ENCODE data around the gene MRNIP. TPM values are rescaled to one million over a fixed set of nuclear protein-coding genes. Genes with fewer than 3 reads are reported as not detected.

The MRNIP gene
- polyA plus RNA-seq, 1 donor (not counting 4 experiments of a cell fraction or from before 2014, with no cell fraction given) = 14.9 TPM

- DNase-seq (ENCODE audit: low read depth, low spot score) = no peak
- Histone ChIP-seq H3K4me1 (ENCODE audit: control insufficient read depth, extremely low read depth, insufficient read depth, low read length) (no peaks in the 10 kb centered on the region), H3K36me3 (ENCODE audit: control insufficient read depth in 2 of 2, extremely low read depth in 1 of 2, insufficient read depth in 2 of 2, low read length in 2 of 2) (peaks cover 58 to 71% of the 10 kb centered on the region in 2 experiments), H3K27me3 (ENCODE audit: control insufficient read depth, extremely low read depth, insufficient read depth, low read length) (no peaks in the 10 kb centered on the region), H3K9ac (ENCODE audit: control insufficient read depth, extremely low read depth, insufficient read depth, low read length) (no peak overlapping the region), H3K27ac (ENCODE audit: control insufficient read depth, insufficient read depth, low read length) (no peak overlapping the region), H3K4me2 (ENCODE audit: control insufficient read depth, extremely low read depth, insufficient read depth, low read depth, low read length) (no peak overlapping the region), H3K79me2 (ENCODE audit: control insufficient read depth, insufficient read depth, low read length) (no peaks in the 10 kb centered on the region), H2AFZ (ENCODE audit: control insufficient read depth, low read length) (no peak overlapping the region), H3K9me3 (ENCODE audit: control insufficient read depth, low read depth, low read length) (no peaks in the 10 kb centered on the region), H3K4me3 (ENCODE audit: control insufficient read depth in 2 of 3, extremely low read depth in 1 of 3, insufficient read depth in 2 of 3, low read depth in 1 of 3, low read length in 3 of 3) (no peak overlapping the region), H3K9me1 (ENCODE audit: control insufficient read depth, extremely low read depth, insufficient read depth, low read length) (no peaks in the 10 kb centered on the region), H4K20me1 (ENCODE audit: control insufficient read depth, extremely low read depth, insufficient read depth, low read length) (no peaks in the 10 kb centered on the region)
- dilution Hi-C loops (cut with MboI; ENCODE audit: extremely low pct_ligation_motif_present, low sequenced_read_pairs) = no loop called here
- no peak for FAIRE-seq
- TF ChIP-seq, protein P1, sequence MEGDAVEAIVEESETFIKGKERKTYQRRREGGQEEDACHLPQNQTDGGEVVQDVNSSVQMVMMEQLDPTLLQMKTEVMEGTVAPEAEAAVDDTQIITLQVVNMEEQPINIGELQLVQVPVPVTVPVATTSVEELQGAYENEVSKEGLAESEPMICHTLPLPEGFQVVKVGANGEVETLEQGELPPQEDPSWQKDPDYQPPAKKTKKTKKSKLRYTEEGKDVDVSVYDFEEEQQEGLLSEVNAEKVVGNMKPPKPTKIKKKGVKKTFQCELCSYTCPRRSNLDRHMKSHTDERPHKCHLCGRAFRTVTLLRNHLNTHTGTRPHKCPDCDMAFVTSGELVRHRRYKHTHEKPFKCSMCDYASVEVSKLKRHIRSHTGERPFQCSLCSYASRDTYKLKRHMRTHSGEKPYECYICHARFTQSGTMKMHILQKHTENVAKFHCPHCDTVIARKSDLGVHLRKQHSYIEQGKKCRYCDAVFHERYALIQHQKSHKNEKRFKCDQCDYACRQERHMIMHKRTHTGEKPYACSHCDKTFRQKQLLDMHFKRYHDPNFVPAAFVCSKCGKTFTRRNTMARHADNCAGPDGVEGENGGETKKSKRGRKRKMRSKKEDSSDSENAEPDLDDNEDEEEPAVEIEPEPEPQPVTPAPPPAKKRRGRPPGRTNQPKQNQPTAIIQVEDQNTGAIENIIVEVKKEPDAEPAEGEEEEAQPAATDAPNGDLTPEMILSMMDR (optimal IDR thresholded peaks at IDR 0.05 in 1 of 3, IDR thresholded peaks at IDR 0.05 in 1 of 3, conservative IDR thresholded peaks at IDR 0.05 in 1 of 3; ENCODE audit: extremely low read depth in 1 of 3, insufficient read depth in 2 of 3, low read length in 3 of 3) = no peak
- TF ChIP-seq EZH2 (IDR thresholded peaks at IDR 0.05; ENCODE audit: low read length) = no peak
Observed at GRCh38 chr5:179892255-179892654, 33.6 kb upstream of the MRNIP start.

DNA sequence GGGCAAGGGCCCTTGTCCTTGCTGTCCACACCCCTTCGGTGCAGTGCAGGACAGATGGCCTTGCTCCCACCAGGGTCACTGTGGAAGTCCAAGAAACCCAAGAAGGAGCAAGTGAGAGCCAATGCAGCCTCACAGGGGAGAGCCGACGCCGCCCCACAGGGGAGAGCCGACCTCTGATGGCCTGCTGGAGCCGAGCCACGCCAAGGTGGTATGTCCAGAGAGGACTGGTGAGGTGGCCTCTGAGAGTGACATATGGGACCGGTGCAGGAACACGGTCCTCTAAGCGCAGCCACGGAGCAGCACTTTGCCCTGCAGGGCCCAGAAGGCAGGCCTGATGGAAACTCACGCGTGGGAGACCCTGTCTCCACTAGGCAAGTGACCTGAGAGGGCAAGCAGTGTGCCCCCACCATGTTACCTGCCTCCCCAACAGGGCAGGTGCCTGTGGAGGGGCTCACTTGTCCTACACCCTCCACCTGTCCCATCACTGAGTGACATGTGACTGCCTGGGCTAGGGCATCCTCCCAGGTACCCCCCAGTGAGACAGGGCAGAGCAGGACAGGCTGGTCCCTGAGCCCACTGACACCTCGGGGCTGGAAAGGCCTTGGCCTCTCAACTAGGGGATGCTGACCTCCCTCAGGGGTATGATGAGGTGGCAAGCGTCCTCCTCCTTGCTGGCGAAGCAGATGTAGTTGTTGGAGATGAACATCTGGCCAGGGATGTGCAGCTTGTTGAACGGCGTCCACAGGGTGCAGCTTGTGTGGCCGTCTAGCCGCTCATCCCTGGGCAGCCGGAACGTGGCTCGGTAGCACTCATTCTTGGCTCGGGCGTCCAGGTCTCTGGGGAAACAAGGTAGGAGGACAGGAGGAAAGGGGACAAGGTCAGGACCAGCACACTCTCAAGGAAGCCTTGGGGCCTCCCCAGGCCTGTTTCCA lies 32.4 kb upstream of the MRNIP start:
- H3K27ac ChIP-seq (ENCODE audit: control insufficient read depth, insufficient read depth, low read length) = no peak overlapping the region
- H3K9me3 ChIP-seq (ENCODE audit: control insufficient read depth, low read depth, low read length) = no peaks in the 10 kb centered on the region
- no peak overlapping the region for H3K4me2 ChIP-seq (ENCODE audit: control insufficient read depth, extremely low read depth, insufficient read depth, low read depth, low read length)
- FAIRE-seq (no peak), DNase-seq (ENCODE audit: low read depth, low spot score) (no peak)
- H2AFZ ChIP-seq (ENCODE audit: control insufficient read depth, low read length) = no peak overlapping the region
- no peaks in the 10 kb centered on the region for H3K79me2 ChIP-seq (ENCODE audit: control insufficient read depth, insufficient read depth, low read length)
- no peaks in the 10 kb centered on the region for H3K4me1 ChIP-seq (ENCODE audit: control insufficient read depth, extremely low read depth, insufficient read depth, low read length)
- TF ChIP-seq, protein P1 (optimal IDR thresholded peaks at IDR 0.05 in 1 of 3, IDR thresholded peaks at IDR 0.05 in 1 of 3, conservative IDR thresholded peaks at IDR 0.05 in 1 of 3; ENCODE audit: extremely low read depth in 1 of 3, insufficient read depth in 2 of 3, low read length in 3 of 3) = no peak
- TF ChIP-seq EZH2 (IDR thresholded peaks at IDR 0.05; ENCODE audit: low read length) = no peak
- no peaks in the 10 kb centered on the region for H3K27me3 ChIP-seq (ENCODE audit: control insufficient read depth, extremely low read depth, insufficient read depth, low read length)
- dilution Hi-C loops (cut with MboI; ENCODE audit: extremely low pct_ligation_motif_present, low sequenced_read_pairs) = no loop called here
- peaks cover 66 to 68% of the 10 kb centered on the region in 2 experiments for H3K36me3 ChIP-seq (ENCODE audit: control insufficient read depth in 2 of 2, extremely low read depth in 1 of 2, insufficient read depth in 2 of 2, low read length in 2 of 2)
- H3K9me1 ChIP-seq (ENCODE audit: control insufficient read depth, extremely low read depth, insufficient read depth, low read length) = no peaks in the 10 kb centered on the region
- H3K9ac ChIP-seq (ENCODE audit: control insufficient read depth, extremely low read depth, insufficient read depth, low read length) = no peak overlapping the region
- no peak overlapping the region for H3K4me3 ChIP-seq (ENCODE audit: control insufficient read depth in 2 of 3, extremely low read depth in 1 of 3, insufficient read depth in 2 of 3, low read depth in 1 of 3, low read length in 3 of 3)
- no peaks in the 10 kb centered on the region for H4K20me1 ChIP-seq (ENCODE audit: control insufficient read depth, extremely low read depth, insufficient read depth, low read length)
